Gastrocnemius medialis (tissue), 4 donors: ENCODE results near the gene MYO9B. TPM values are rescaled to one million over a fixed set of nuclear protein-coding genes. Genes with fewer than 3 reads are reported as not detected.

Source experiments
- ATAC-seq, 2 donors: fragments of 150-250 bp; one replicate each; pipeline ENCODE4 v1.9.1; 2016
- DNase-seq, 2 donors: peaks; one replicate each; pipeline ENCODE4 v3.0.0-alpha.2; 2019
- H3K27ac ChIP-seq, 4 donors: fragments of 200-600 bp; sonication (generic); 1 replicate in 1 of 4; 2 replicates in 3 of 4; pipeline ENCODE4 v1.5.1; 2016 to 2018; ENCODE audit warnings: mild to moderate bottlenecking in 2 of 4, moderate library complexity in 1 of 4
- H3K27me3 ChIP-seq, 3 donors: fragments of 200-600 bp; sonication (generic) in 2 of 3; 1 replicate in 1 of 3; 2 replicates in 2 of 3; pipeline versions ENCODE4 v1.5.1 to v1.6.0; 2016 to 2019; ENCODE audit warnings: mild to moderate bottlenecking in 1 of 3, moderate library complexity in 1 of 3
- H3K36me3 ChIP-seq, 2 donors: fragments of 200-600 bp; sonication (generic) in 1 of 2; one replicate each; pipeline ENCODE4 v1.5.1; 2017 to 2018
- H3K4me1 ChIP-seq, 2 donors: fragments of 200-600 bp; sonication (generic) in 1 of 2; one replicate each; pipeline ENCODE4 v1.5.1; 2016 to 2017; ENCODE audit warnings: mild to moderate bottlenecking in 2 of 2
- H3K4me3 ChIP-seq, 4 donors: fragments of 200-600 bp; sonication (generic) in 3 of 4; 1 replicate in 1 of 4; 2 replicates in 3 of 4; pipeline ENCODE4 v1.5.1; 2016 to 2019; ENCODE audit warnings: mild to moderate bottlenecking in 2 of 4
- H3K9me3 ChIP-seq, 3 donors: fragments of 200-600 bp; sonication (generic) in 2 of 3; 1 replicate in 1 of 3; 2 replicates in 2 of 3; pipeline ENCODE4 v1.5.1; 2016 to 2019
- POLR2A ChIP-seq, 2 donors: fragments of 450-650 bp; IDR thresholded peaks; one replicate each; pipeline ENCODE4 v1.6.1; 2017; ENCODE audit warnings: antibody characterized with exemption in 2 of 2, mild to moderate bottlenecking in 2 of 2, moderate library complexity in 2 of 2
- in situ Hi-C, 4 donors: fragments of 200-750 bp; cut with MboI; loops; one replicate each; pipeline versions ENCODE4 v1.15.0 to v1.8.0; 2017; ENCODE audit warnings: low sequenced_read_pairs in 4 of 4
- intact Hi-C: fragments of 100-400 bp; cut with DNase I; formaldehyde crosslinking; loops from one replicate; pipeline ENCODE4 v1.15.1; 2023; ENCODE audit warnings: low total_unique reads
- total RNA-seq, 4 donors: library from RNA; depleted of rRNA; stranded (reverse); fragments of >200 nt; gene quantifications; one replicate each; pipeline versions ENCODE4 v1.1.0 to v1.2.3, GENCODE V29; 2016
- TF ChIP-seq, protein P1 (sequence below), 5 experiments: fragments of 450-650 bp in 3 of 5; fragments of 200-600 bp in 2 of 5; sonication (generic) in 2 of 5; IDR thresholded peaks in 4 of 5; conservative IDR thresholded peaks in 1 of 5; 1 replicate in 4 of 5; 2 replicates in 1 of 5; pipeline ENCODE4 v1.5.1; 2016 to 2019; ENCODE audit warnings: antibody characterized with exemption in 5 of 5, mild to moderate bottlenecking in 3 of 5, moderate library complexity in 3 of 5

The MYO9B gene, protein sequence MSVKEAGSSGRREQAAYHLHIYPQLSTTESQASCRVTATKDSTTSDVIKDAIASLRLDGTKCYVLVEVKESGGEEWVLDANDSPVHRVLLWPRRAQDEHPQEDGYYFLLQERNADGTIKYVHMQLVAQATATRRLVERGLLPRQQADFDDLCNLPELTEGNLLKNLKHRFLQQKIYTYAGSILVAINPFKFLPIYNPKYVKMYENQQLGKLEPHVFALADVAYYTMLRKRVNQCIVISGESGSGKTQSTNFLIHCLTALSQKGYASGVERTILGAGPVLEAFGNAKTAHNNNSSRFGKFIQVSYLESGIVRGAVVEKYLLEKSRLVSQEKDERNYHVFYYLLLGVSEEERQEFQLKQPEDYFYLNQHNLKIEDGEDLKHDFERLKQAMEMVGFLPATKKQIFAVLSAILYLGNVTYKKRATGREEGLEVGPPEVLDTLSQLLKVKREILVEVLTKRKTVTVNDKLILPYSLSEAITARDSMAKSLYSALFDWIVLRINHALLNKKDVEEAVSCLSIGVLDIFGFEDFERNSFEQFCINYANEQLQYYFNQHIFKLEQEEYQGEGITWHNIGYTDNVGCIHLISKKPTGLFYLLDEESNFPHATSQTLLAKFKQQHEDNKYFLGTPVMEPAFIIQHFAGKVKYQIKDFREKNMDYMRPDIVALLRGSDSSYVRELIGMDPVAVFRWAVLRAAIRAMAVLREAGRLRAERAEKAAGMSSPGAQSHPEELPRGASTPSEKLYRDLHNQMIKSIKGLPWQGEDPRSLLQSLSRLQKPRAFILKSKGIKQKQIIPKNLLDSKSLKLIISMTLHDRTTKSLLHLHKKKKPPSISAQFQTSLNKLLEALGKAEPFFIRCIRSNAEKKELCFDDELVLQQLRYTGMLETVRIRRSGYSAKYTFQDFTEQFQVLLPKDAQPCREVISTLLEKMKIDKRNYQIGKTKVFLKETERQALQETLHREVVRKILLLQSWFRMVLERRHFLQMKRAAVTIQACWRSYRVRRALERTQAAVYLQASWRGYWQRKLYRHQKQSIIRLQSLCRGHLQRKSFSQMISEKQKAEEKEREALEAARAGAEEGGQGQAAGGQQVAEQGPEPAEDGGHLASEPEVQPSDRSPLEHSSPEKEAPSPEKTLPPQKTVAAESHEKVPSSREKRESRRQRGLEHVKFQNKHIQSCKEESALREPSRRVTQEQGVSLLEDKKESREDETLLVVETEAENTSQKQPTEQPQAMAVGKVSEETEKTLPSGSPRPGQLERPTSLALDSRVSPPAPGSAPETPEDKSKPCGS (N-terminal part only)
- total RNA-seq = 10 to 100 TPM; 20.0 to 22.1 (median 20.7) TPM

DNA sequence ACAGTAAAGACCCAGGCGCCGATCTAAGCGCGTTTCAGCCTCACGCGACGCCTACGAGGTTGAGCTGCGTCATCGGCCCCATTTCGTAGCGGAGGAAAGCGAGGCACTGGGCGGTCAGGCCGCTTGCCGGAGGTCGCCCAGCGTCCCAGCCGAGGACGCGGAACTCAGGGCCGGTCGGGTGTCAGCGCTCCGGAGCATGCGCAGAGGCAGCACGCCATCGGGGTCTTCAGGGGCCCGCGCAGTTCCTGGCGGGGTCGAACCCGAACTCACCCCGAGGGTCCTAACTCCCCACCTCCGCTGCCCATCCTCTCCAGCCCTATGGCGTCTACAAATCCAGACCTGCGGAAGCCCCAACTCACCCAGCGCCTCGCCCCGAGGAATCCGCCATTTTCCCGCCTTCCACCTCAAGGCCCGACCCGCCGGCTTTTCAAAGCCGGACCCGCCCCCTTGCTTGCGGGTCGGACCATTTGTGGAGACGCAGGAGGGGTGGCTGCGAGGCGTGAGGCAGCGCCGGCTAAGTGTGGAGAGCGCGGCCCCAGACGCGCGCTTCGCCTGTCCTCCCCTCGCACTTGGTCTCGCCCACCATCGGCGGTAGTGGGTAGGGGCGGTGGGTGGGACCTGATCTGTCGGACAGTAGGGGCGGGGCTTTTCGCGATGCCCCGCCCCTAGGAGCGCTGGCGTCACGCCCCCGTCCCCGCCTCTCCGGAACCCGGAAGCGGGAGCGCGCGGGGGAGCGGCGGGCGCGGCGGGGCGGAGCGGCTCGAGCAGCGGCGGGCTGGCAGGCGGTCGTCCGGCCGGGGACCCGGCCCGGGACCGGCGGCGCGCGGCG lies at the start of gene MYO9B, which contains the start of gene HAUS8:
MYO9B (plus strand) TSS at position 743 of the 829 bp plus-strand sequence. CDS start 25,941 bp downstream, outside the sequence.
HAUS8 (minus strand) TSS at position 418 of the 829 bp plus-strand sequence; CDS start at position 388, 30 bp downstream.
- H3K9me3 ChIP-seq = no peaks in the 10 kb centered on the region
- peak; percentile 94 for ATAC-seq
- TF ChIP-seq, protein P1, sequence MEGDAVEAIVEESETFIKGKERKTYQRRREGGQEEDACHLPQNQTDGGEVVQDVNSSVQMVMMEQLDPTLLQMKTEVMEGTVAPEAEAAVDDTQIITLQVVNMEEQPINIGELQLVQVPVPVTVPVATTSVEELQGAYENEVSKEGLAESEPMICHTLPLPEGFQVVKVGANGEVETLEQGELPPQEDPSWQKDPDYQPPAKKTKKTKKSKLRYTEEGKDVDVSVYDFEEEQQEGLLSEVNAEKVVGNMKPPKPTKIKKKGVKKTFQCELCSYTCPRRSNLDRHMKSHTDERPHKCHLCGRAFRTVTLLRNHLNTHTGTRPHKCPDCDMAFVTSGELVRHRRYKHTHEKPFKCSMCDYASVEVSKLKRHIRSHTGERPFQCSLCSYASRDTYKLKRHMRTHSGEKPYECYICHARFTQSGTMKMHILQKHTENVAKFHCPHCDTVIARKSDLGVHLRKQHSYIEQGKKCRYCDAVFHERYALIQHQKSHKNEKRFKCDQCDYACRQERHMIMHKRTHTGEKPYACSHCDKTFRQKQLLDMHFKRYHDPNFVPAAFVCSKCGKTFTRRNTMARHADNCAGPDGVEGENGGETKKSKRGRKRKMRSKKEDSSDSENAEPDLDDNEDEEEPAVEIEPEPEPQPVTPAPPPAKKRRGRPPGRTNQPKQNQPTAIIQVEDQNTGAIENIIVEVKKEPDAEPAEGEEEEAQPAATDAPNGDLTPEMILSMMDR (IDR thresholded peaks at IDR 0.05 in 4 of 5, conservative IDR thresholded peaks at IDR 0.05 in 1 of 5) = peak in 1 of 5 experiments; percentile 11
- peak; percentile 62 to 85 for TF ChIP-seq POLR2A (IDR thresholded peaks at IDR 0.05)
- H3K4me1 ChIP-seq = peaks cover 18 to 33% of the 10 kb centered on the region in 2 donors
- DNase-seq = peak; percentile 98 to 99
- H3K36me3 ChIP-seq = peaks cover 0 to 16% of the 10 kb centered on the region in 2 donors
- peak within 1 kb of the TSS; percentile 73 to 85 (median 80) for H3K4me3 ChIP-seq
- intact Hi-C loops (loop anchor here (1.0 to 2.0 kb wide), 4 partner anchors 62 to 230 kb away; partner anchors contain the start of genes MRPL34, OCEL1 and USE1), in situ Hi-C loops (no loop called here)
- no peaks in the 10 kb centered on the region for H3K27me3 ChIP-seq
- H3K27ac ChIP-seq = peak within 1 kb of the TSS; percentile 79 to 84 (median 80)

DNA sequence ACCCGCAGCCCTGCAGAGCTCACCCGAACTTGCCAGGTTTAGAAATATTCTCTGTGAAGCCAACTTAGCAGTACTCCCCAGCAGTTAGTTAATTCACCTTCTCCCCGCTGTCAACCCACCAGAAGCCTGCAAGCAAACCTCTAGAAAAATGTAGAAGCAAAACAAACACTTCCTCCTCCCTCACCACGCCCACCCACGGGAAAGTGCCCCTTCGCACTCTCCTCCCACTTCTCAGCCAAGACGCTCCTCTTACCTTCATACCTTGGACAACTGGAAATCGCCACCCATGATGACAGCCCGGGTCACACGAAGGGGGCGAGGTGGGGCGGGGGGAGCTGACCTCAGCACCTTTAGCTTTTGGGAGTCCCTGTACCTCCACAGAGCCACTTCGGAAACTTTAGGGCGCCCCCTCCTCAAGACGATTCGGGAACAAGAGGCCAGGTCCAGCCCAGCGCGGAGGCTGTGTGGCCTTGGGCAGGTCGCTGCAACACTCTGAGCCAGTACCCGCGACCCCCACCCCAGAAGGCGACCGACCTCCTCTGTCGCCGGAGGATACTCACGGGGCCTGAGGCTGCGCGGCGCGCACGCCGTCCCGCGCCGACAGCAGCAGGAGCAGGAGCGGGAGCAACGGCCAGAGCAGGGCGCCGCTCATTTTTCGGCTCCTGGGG lies 49.5 kb upstream of the MYO9B start:
- H3K36me3 ChIP-seq = no peaks in the 10 kb centered on the region
- peaks cover 34 to 51% (median 41%) of the 10 kb centered on the region in 3 donors for H3K27me3 ChIP-seq
- peak overlapping the region in 1 of 4 donors; percentile 34 for H3K27ac ChIP-seq
- intact Hi-C loops (no loop called here), in situ Hi-C loops (loop anchor here in 2 of 4 donors (25.0 kb wide), 1 partner anchor 264 kb away; no protein-coding TSS in a partner anchor)
- no peak for TF ChIP-seq POLR2A (IDR thresholded peaks at IDR 0.05)
- TF ChIP-seq, protein P1 (IDR thresholded peaks at IDR 0.05 in 4 of 5, conservative IDR thresholded peaks at IDR 0.05 in 1 of 5) = no peak
- ATAC-seq = no peak
- H3K4me3 ChIP-seq = peak overlapping the region in 3 of 4 donors; percentile 31 to 49 (median 41)
- no peak for DNase-seq
- H3K4me1 ChIP-seq = no peaks in the 10 kb centered on the region
- H3K9me3 ChIP-seq = peaks cover 0 to 4% (median 2%) of the 10 kb centered on the region in 3 donors

DNA sequence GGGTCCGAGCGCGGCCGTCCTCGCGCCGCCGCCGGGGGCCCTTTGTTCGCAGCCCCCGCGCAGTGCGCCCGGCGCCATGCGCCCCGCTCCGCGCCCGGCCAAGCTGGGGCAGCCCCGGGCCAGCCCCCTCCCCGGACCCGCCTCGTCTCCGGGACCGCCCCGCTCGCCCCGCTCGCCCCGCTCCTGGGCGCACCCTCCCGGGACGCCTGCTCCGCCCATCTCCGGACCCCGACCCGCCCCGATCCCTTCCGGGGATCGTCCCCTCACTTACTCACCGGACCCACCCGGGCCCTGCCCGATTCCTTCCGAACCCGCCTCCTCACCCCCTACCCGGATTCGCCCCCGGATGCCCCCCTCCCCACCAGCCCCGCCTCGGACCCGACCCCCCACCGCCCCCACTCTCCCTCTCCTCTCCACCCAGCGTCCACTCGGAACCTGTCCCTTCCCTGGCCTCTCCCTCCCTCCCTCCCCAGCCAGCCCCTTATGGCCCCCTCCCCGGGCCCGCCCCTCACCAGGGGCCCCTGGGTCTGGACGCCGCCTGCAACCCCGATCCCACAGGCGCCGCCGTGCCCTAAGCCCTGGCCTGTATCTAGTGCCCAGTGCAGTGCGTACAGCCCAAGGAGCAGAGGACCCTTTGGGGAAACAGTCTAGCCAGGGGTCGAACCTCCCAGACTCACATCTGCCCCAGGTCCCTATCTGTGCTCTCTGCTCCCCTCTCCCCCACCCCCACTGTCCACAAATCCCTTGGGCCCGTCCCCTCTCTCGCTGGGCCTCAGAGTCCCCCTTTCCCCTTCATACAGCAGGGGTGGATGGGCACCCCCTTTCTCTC lies 48.7 kb upstream of the MYO9B start, which contains the start of gene CPAMD8:
CPAMD8 (minus strand) TSS at position 105 of the 829 bp plus-strand sequence. CDS start 168 bp downstream, outside the sequence.
- no peak for DNase-seq
- intact Hi-C loops = no loop called here

More for the DNA sequence above, 48.7 kb upstream of the MYO9B start, which contains the start of gene CPAMD8:
- H3K4me1 ChIP-seq = no peaks in the 10 kb centered on the region
- H3K4me3 ChIP-seq = peak within 1 kb of the TSS in 3 of 4 donors; percentile 31 to 49 (median 41)
- in situ Hi-C loops = loop anchor here in 2 of 4 donors (25.0 kb wide), 1 partner anchor 265 kb away; no protein-coding TSS in a partner anchor
- no peak for ATAC-seq
- no peaks in the 10 kb centered on the region for H3K36me3 ChIP-seq
- TF ChIP-seq, protein P1 (IDR thresholded peaks at IDR 0.05 in 4 of 5, conservative IDR thresholded peaks at IDR 0.05 in 1 of 5) = no peak
- no peak for TF ChIP-seq POLR2A (IDR thresholded peaks at IDR 0.05)
- peaks cover 0 to 4% (median 2%) of the 10 kb centered on the region in 3 donors for H3K9me3 ChIP-seq
- peaks cover 34 to 51% (median 41%) of the 10 kb centered on the region in 3 donors for H3K27me3 ChIP-seq
- H3K27ac ChIP-seq = peak within 1 kb of the TSS in 1 of 4 donors; percentile 34
